MM.1S (cell line): Measurements from ENCODE around the gene MFRP.

ENCODE experiments used
- CTCF ChIP-seq: fragments of 300-600 bp; sonication (generic); IDR thresholded peaks from 2 replicates; pipeline ENCODE4 v1.5.1; 2016; ENCODE audit warnings: antibody characterized with exemption, low read length, mixed read lengths
- EZH2 ChIP-seq: fragments of 300-600 bp; sonication (generic); optimal IDR thresholded peaks from 2 replicates; pipeline ENCODE3; 2017; ENCODE audit warnings: low read depth, mild to moderate bottlenecking, antibody characterized with exemption, low read length, mixed read lengths
- EZH2phosphoT487 ChIP-seq: fragments of 300-600 bp; sonication (generic); IDR thresholded peaks from 2 replicates; pipeline ENCODE4 v1.6.1; 2018; ENCODE audit warnings: antibody characterized with exemption, low read length

GRCh38 chr11:119389611-119390254 is 43.2 kb upstream of the MFRP start:
- peak; percentile 57 for TF ChIP-seq CTCF
- TF ChIP-seq EZH2phosphoT487: no peak
- no peak for TF ChIP-seq EZH2
